Breast epithelium (tissue), 3 donors: ENCODE data around the gene CCDC183.

Source experiments
- POLR2A ChIP-seq: fragments of 450-650 bp; IDR thresholded peaks from one replicate; pipeline ENCODE4 v1.6.1; 2016; ENCODE audit warnings: antibody characterized with exemption, mild to moderate bottlenecking, moderate library complexity
- POLR2AphosphoS5 ChIP-seq, 3 donors: sonication (generic); formaldehyde crosslinking; IDR thresholded peaks; one replicate each; pipeline ENCODE4 v1.6.1; 2017; ENCODE audit warnings: antibody characterized with exemption in 3 of 3
- TF ChIP-seq, protein P1 (sequence below), 3 donors: fragments of 450-650 bp; IDR thresholded peaks; one replicate each; pipeline ENCODE4 v1.5.1; 2016 to 2017; ENCODE audit warnings: antibody characterized with exemption in 3 of 3, mild to moderate bottlenecking in 3 of 3, moderate library complexity in 3 of 3

- TF ChIP-seq, protein P1, sequence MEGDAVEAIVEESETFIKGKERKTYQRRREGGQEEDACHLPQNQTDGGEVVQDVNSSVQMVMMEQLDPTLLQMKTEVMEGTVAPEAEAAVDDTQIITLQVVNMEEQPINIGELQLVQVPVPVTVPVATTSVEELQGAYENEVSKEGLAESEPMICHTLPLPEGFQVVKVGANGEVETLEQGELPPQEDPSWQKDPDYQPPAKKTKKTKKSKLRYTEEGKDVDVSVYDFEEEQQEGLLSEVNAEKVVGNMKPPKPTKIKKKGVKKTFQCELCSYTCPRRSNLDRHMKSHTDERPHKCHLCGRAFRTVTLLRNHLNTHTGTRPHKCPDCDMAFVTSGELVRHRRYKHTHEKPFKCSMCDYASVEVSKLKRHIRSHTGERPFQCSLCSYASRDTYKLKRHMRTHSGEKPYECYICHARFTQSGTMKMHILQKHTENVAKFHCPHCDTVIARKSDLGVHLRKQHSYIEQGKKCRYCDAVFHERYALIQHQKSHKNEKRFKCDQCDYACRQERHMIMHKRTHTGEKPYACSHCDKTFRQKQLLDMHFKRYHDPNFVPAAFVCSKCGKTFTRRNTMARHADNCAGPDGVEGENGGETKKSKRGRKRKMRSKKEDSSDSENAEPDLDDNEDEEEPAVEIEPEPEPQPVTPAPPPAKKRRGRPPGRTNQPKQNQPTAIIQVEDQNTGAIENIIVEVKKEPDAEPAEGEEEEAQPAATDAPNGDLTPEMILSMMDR (IDR thresholded peaks at IDR 0.05): no peak
- TF ChIP-seq POLR2A (no peak), POLR2AphosphoS5 (IDR thresholded peaks at IDR 0.05) (no peak)
These were observed 44.2 kb downstream of the CCDC183 start for GRCh38 chr9:136840140-136840876.
